ENCODE measurements around the gene SLK.

The SLK gene

DNA sequence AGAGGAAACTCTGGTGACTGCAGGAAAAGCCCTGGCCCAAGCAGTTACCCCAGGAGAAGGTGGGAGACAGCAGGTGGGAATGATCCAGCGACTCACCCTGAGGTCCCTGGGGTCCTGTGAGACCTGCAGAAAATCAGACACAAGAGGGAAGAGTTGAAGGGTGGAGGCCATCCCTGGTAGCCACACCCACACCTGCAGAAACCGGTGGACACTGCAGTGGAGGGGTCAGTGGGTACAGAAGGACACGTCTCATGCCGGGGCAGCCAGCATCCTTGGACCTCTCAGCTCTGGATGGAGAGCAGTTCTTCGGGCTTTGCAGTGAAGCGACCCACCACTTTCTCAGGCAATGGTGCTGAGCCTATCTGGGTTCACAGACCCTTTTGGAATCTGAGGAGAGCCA, 79.7 kb downstream of the SLK start:
- no peak for DNase-seq (ENCODE audit: low read depth in 1 of 2, low spot score in 1 of 2)

DNA sequence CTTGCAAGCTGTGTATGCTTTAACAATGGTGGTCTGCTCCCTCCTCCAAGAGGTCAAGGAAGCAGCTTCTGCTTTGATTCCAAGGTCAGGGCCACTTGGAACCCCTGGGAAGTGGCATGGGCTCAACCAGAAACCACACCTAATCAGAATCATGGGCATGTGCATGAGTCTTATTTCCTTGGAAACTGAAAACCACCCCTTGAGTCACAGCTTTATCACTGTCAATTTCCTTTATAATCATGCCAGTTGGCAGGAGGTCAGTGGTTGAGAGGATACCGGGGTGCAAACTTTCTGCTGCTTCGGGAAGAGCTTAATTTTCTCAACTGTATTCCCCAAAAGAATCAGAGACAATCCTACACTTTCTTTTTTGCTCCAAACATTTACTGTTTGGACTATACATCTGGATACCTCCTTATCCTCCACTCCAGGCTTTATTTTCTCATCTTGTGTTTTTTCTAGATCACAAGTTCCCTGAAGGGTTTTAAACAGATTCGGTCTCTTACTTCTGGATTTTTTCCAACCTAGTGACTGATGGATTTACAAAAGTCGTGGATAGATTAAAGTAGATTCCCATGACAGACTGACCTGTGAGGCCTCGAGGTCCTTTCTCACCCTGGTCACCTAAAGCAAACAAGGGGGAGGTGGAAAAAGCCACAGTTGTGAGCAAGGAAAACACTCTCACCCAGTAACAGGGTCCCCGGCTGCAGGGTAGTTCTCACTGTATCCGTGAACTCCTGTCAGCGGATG, 82.7 kb downstream of the SLK start:
- no peak for DNase-seq (ENCODE audit: low read depth in 1 of 2, low spot score in 1 of 2)

DNA sequence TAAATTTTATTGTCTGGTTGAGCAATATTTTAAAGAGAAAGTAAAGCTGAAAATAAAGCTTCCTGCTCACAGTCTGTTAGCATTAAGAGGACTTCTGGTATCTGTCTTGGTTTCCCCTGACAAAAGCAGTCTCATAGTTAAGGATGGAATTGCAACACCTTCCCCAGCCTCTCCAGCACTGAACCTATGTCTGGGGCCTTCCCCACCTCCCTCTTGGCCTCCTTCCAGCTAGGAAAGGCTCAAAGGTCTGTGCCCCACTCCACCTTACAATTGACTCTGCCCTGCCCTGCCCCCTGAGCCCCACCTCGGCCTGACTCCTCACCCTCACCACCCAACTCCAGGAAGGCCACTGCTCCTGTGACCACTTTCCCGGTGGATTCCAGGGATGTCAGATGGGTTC, 85.5 kb downstream of the SLK start:
- DNase-seq (ENCODE audit: low read depth in 1 of 2, low spot score in 1 of 2), result no peak

DNA sequence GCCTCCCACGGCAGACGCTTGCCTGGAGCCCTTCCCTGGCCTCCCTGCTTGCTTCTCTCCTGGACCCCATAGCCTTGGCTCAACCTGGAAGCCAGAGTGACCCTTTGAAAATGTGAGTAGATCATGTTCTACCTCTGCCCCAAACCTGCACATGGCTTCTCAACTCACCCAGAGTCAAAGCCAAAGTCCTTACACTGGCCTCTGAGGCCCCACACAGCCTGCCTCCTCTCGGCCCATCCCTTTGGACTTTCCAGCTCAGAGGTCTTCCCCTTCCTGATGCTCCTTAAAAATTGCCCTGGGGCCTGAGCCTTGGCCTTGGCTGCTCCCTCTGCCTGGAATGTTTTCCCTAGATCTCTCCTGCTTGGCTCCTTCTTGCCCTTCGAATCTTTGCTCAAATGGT, 86.3 kb downstream of the SLK start:
- DNase-seq (ENCODE audit: low read depth in 1 of 2, low spot score in 1 of 2), result no peak

DNA sequence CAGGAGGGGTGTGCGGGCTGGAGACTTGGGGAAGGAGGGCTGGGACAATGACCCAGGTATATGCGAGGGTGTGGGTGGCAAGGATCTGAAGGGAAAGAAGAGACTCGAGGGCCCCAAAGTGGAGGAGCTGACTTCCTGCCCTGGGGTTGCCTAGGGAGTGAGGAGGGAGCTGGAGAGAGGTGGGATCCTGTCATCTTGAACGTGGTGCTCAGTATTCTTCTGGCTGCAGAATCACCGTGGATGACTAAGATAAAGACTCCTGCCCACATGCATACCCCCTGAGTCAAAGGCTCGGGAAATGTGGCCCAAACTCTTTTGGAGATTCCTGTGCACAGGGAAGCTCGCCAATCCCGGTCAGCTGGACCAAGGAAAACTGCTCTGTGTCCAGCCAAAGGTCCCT, 87.5 kb downstream of the SLK start:
- no peak for DNase-seq (ENCODE audit: low read depth in 1 of 2, low spot score in 1 of 2)

DNA sequence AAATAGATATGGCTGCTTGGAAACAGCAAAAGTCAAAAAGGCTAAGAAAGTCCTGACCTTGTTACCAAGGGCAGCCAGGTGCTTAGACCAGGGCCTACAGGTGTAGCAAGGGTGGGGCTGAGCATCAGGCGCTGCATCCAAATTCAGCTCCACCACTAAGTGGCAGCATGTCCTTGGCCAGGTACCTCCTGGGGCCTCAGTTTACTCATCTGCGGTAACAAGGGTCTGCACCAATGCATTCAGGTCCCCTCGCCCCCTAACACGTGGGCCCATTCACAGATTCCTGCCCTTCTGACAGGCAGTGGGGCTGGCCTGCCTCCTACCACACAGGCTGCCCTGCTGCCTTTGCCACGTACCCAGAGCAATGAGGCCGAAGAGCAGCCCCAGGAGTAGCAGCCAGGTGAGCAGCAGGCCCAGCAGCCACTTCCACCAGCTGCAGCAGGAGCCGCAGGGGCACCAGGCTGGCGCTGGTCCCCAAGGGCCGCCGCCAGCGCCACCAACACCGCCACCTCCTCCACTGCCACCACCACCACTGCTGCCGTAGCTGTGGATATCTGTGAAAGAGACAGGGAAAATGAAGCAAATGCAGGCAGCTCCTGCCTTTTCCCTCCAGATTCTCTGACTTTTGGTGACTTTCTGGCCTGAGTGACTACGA, 89.8 kb downstream of the SLK start:
- no peak for DNase-seq (ENCODE audit: low read depth in 1 of 2, low spot score in 1 of 2)

DNA sequence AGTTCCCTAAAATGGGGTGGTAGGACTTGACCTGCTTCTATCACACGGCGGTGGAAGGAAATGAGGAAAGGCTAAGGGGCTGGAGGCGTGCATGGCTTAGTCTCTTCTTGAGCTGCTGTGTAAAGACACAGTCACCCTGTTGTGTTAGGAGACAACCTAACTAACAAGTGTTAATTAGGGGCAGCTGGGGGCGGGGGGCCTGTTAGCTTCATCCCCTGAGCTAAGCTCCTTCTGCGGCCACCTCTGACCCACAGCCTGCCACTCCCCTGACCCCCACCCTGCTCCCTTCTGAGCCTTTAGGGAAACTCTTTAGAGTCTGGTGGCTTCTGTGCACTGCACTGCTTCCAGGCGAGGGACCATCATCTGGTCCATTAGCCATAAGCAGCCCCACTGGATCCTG, 90.8 kb downstream of the SLK start:
- no peak for DNase-seq (ENCODE audit: low read depth in 1 of 2, low spot score in 1 of 2)

DNA sequence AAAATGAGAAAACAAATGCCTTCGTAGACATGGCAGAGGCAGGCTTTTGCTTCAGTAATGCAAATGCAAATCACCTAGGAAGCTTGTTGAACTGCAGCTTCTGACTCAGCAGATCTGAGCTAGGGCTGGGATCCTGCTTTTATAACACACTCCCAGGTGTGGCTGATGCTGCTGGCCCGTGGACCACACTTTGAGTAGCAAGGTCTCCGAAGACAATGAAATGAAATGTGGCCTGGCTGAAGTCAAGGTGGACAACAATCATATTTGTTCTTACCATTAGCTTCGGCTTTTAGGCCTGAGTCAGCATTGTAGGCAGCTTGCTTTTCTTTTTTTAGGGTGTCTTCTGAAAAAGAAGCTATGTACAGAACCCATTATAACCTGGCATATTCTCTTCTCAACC, 92.4 kb downstream of the SLK start:
- no peak for DNase-seq (ENCODE audit: low read depth in 1 of 2, low spot score in 1 of 2)

DNA sequence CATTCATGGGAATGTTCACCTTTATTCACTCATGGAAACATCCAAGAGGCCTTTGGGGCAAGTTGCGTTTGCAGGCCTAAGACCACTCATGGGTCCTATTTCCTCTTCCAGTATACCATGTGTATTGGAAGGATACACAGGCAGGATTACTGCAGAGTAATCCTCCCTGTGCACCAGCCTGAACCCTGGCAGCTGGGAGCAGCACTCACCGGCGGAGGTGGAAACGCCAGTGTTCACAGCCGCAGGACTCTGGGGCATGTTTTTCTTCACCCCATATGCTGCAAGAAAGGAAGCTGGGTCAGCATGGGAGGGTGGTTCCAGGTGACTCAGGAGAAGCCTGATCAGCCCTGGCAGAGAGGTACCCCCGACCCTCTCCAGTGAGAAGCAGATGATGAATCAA, 94.3 kb downstream of the SLK start:
- no peak for DNase-seq (ENCODE audit: low read depth in 1 of 2, low spot score in 1 of 2)

DNA sequence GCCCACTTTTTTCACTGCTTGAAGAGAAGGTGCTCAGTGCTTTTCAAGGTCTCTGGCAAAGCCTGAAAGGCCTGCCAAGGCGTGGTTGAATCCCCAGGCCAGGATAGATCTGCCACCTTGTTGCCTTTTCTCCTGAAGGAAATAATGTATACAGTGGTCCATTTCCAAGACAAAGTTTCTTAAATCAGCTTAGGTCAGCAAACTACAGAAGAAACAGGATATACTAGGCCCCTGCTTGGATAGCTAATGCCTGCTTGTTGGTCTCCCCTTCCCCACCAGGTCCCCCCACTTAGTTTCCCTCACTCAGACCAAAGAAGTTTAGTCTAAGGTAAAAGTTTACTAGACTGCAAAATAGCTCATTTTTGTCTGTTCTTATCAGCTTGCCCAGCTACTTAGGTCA, 98.8 kb downstream of the SLK start:
- no peak for DNase-seq (ENCODE audit: low read depth in 1 of 2, low spot score in 1 of 2)

DNA sequence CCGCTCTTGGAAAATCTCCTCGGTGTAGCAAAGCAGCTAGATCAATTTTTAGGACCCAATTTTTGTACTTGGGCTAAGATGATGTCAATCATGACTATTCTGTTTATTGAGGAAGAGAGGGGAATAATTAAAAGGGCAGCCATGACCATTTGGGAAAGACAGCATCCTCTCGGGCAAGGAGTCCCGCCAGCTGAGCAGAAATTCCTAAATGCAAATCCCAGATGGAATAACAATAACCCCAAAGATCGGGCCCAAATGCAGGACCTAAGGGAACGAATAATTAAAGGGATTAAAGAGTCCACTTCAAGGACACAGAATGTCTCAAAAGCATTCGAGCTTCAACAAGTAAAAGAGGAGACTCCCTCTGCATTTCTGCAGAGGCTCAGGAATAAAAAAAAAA, 100.0 kb downstream of the SLK start:
- DNase-seq (ENCODE audit: low read depth in 1 of 2, low spot score in 1 of 2), result no peak

DNA sequence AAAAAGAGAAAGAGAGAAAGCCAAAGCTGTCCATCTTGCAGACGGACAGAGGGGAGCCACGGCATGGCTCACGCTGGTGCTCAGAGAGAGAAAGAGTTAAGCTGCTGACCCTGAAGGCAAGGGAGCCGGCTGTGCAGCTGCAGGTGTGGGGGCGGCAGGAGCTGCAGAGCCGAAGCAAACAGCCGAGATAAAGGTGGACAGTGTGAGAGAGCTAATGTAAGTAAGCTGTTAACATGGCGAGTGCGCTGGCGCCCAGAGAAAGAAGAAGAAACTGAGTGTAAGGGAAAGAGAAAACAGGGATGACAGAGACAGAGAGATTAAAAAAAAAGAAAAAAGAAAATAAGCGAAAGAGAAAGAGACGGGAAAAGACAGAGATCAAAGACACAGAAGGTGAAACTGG, 100.6 kb downstream of the SLK start:
- DNase-seq (ENCODE audit: low read depth in 1 of 2, low spot score in 1 of 2), result no peak

DNA sequence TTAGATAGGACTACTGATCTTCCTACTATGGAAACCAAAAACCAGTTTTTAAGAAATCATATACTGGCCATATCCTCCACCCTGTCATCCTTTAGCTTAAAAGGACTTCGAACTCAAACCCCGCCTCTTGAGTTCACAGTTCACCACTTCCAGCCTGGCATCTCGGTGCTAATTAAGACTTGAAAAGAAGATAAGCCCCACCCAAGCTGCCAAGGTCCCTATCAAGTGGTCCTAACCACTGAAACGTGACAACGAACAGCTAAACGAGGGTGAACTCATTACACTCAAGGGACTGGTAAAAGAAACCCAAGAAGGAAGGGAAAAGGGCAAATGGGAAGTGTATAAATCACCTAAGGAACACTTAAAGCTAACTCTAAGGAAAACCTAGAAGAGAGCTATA, 102.7 kb downstream of the SLK start:
- DNase-seq (ENCODE audit: low read depth in 1 of 2, low spot score in 1 of 2), result no peak

DNA sequence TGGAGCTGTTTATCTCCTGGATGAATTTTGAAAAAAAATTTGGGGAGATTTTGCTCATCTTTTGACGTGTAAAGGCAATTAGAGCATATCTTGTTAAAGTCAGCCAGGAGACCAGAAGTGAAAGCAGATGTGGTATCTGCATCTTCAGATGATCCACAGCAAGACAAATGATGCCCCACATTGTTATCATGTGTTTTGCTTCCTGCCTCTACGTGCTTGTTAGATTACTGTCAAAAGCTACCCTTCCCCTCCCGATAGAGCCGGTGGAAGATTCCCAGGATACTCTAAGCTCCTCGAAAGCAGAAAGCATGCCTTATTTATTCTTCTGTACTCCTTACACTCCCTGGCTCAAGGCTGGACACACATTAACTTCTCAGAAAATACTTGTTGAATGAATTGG, 105.8 kb downstream of the SLK start:
- no peak for DNase-seq (ENCODE audit: low read depth in 1 of 2, low spot score in 1 of 2)

DNA sequence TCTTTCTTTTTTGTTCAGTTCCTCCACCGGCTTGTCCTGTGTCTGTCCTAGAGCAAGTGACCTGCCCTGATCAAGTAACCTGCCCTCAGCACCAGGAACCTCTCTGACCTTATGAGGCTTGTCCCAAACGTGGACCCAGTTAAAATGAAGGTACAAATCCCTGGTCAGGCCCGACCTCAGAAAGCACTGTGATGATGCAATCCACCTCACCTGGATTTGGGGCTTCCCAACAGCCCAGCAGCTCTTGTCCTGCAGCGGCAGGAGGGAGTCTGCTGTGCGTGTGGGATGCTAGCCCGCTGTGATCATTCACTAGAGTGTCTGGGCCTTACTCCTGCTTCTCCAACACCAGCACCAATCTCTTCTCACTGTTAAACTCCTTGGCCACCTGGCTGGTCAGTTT, 107.6 kb downstream of the SLK start:
- no peak for DNase-seq (ENCODE audit: low read depth in 1 of 2, low spot score in 1 of 2)

DNA sequence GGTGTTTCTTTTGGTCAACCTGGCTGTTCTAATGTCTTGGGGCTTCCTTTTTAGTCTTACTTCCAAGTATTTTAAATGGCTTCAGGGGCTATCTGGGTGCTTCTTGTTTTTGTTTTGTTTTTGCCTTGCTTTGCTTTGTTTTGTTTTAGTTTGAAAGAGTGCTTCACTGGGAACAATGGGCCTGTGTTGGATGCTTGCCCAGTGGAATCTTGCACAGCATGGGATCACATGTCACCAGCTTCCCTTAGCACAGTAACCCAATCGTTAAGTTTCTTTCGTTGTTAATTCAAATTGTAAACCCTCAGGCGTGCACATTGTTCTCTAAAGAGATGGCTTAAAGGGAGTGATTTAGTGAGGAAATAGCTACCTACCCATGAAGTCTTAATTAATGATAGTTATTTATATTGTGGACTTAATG, 109.8 kb downstream of the SLK start:
- no peak for DNase-seq (ENCODE audit: low read depth in 1 of 2, low spot score in 1 of 2)

DNA sequence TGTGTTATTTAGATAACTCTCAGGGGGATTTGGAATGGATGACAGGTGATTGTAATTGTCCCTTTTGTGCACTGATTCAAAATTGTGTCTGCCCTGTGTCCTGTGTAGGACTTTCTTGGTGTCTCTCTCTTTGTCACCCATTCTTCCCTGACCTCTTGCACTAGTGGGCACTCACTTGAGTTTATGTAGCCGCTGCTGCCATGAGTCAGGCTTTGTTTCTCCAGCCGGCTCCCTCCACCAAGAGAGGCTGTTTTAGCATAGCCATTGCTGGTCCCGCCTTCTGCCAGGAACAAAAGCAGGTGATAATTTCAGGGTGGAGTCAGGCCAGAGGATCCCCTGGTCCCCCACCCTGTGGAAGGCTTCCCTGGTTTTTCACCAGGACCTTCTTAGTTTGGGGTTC, 110.3 kb downstream of the SLK start:
- no peak for DNase-seq (ENCODE audit: low read depth in 1 of 2, low spot score in 1 of 2)

DNA sequence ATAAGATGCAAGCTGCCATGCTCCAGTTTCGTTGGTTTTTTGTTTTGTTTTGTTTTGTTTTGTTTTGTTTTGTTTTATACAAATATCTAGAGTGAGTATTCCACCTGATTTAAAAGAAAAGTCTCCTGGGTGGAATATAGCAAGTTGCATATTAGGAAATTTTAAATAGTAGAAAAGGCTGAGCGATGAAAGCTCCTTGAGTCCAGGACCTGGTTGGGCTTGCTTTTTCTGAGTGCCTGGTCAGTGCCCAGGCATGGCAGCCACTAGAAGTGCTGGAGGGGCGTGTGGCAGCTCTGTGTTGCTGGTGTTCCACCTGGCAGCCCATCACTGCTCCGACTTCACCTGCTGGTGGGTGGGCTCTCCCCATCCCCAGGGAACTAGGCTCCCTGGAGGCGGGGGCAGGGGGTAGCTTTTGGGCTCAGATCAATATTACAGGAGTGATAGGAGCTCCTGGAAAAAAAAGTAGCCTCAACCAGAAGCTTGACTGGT, 110.8 kb downstream of the SLK start:
- DNase-seq (ENCODE audit: low read depth in 1 of 2, low spot score in 1 of 2), result no peak
